Measurements from ENCODE around the gene MOV10L1.

MOV10L1 gene

GRCh38 chr22:50058906-50059880 is 30.6 kb upstream of the MOV10L1 start:
- no peak for DNase-seq (ENCODE audit: low spot score)

- DNase-seq (ENCODE audit: low spot score): no peak
Observed at GRCh38 chr22:50059881-50060262, 29.9 kb upstream of the MOV10L1 start.

- no peak for DNase-seq (ENCODE audit: low spot score)
Observed at GRCh38 chr22:50060441-50061140, 29.2 kb upstream of the MOV10L1 start.

- no peak for DNase-seq (ENCODE audit: low spot score)
Observed at GRCh38 chr22:50061141-50061823, 28.5 kb upstream of the MOV10L1 start.

- DNase-seq (ENCODE audit: low spot score): no peak
Observed at GRCh38 chr22:50061824-50062355, 27.9 kb upstream of the MOV10L1 start.

GRCh38 chr22:50062509-50063135 is 27.2 kb upstream of the MOV10L1 start:
- DNase-seq (ENCODE audit: low spot score): no peak

GRCh38 chr22:50063589-50064393 is 26.0 kb upstream of the MOV10L1 start:
- DNase-seq (ENCODE audit: low spot score): no peak

GRCh38 chr22:50064453-50064852 is 25.4 kb upstream of the MOV10L1 start:
- no peak for DNase-seq (ENCODE audit: low spot score)

GRCh38 chr22:50067244-50067643 is 22.6 kb upstream of the MOV10L1 start:
- DNase-seq (ENCODE audit: low spot score): no peak

- no peak for DNase-seq (ENCODE audit: low spot score)
Observed at GRCh38 chr22:50068096-50068495, 21.7 kb upstream of the MOV10L1 start.

- DNase-seq (ENCODE audit: low spot score): no peak
Observed at GRCh38 chr22:50070366-50070765, 19.4 kb upstream of the MOV10L1 start.

GRCh38 chr22:50071432-50072166 is 18.2 kb upstream of the MOV10L1 start:
- no peak for DNase-seq (ENCODE audit: low spot score)

- DNase-seq (ENCODE audit: low spot score): no peak
Observed at GRCh38 chr22:50072167-50072555, 17.6 kb upstream of the MOV10L1 start.

- DNase-seq (ENCODE audit: low spot score): no peak
Observed at GRCh38 chr22:50072714-50073538, 16.9 kb upstream of the MOV10L1 start.

- DNase-seq (ENCODE audit: low spot score): no peak
Observed at GRCh38 chr22:50074056-50074455, 15.8 kb upstream of the MOV10L1 start.

GRCh38 chr22:50074551-50075530 is 15.0 kb upstream of the MOV10L1 start:
- no peak for DNase-seq (ENCODE audit: low spot score)

GRCh38 chr22:50076646-50077535 is 12.9 kb upstream of the MOV10L1 start:
- DNase-seq (ENCODE audit: low spot score): no peak
